Measurements from ENCODE around the gene MAP2K5.

The MAP2K5 gene

DNA sequence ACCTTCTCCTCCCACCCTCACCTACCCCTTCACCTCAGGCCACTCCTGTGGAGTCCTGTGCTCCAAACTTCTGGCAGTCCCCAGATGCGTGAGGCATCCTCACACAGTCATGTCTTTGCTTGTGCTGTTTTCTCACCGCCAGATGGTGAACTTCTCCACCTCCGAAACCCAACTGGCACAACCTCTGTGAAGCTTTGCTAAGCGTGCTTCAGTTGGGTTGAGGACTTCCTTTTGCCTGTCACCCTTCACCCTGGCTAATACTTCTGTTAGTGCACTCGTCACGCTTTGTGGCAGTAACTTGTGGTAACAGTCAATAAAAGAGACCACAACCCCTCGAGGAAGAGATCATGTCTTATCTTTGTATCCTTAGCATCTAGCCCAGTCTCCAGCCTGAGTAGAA, 240.8 kb downstream of the MAP2K5 start:
- no peak for DNase-seq (ENCODE audit: low spot score)

- no peak for DNase-seq (ENCODE audit: low spot score)
Observed at GRCh38 chr15:67784090-67784781, 241.7 kb downstream of the MAP2K5 start.

DNA sequence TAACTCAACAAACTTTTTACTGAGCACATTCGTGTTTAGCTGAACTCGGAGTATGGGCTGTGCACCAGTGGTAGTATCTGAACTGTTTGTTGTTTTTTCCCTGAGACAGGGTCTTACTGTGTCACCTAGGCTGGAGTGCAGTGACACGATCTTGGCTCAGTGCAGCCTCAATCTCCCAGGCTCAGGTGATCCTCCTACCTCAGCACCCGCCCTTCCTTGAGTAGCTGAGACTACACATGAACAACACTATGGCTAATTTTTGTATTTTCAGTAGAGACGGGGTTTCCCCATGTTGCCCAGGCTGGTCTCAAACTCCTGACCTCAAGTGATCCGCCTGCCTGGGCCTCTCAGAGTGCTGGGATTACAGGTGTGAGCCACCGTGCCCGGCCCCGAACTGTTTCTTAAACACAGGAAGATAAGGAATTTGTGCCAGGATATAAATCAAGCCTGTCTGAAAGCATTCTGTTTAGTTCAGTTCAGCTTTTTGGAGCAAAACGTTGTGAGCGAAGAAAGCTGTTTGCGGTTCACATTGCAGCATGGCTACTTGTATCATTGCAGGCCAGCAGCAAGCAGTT, 242.4 kb downstream of the MAP2K5 start:
- no peak for DNase-seq (ENCODE audit: low spot score)

GRCh38 chr15:67785431-67785830, 242.9 kb downstream of the MAP2K5 start:
- no peak for DNase-seq (ENCODE audit: low spot score)

DNA sequence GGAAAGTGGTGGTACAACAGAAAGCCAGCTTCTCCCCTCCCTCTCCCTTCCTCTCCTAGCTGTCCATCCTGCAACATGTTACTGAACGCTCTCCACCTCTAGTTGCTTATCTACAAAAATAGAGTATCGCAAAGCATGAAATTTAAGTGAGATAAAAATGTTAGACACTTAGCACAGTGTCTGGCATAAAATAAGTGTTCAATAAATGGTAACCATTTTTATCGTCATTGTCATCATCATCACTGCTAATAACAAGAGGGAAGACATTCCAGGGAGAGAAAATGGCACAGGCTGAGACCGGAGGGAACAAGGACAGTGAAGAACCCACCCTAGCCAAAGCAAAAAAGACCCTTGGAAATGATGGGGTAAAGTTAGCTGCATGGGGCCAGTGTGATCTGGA, 244.1 kb downstream of the MAP2K5 start:
- no peak for DNase-seq (ENCODE audit: low spot score)

DNA sequence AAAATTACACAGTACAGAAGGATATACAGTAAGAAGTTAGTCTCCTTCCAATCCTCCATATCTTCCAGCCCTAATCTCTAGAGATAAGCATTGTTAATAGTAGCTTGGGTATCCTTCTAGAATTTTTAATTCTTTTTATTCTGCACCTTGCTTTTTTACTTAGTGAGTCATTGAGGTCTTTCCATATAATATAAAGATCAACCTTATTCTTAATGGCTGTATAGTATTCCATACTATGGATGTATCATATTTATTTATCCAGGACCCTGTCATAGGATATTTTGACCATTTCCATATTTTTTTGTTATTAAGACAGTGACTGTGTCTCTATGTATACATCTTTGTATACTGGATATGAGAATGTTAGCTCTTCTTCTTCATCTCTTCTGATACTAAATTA, 246.5 kb downstream of the MAP2K5 start:
- DNase-seq (ENCODE audit: low spot score) = no peak

GRCh38 chr15:67790610-67791319, 248.3 kb downstream of the MAP2K5 start:
- no peak for DNase-seq (ENCODE audit: low spot score)

DNA sequence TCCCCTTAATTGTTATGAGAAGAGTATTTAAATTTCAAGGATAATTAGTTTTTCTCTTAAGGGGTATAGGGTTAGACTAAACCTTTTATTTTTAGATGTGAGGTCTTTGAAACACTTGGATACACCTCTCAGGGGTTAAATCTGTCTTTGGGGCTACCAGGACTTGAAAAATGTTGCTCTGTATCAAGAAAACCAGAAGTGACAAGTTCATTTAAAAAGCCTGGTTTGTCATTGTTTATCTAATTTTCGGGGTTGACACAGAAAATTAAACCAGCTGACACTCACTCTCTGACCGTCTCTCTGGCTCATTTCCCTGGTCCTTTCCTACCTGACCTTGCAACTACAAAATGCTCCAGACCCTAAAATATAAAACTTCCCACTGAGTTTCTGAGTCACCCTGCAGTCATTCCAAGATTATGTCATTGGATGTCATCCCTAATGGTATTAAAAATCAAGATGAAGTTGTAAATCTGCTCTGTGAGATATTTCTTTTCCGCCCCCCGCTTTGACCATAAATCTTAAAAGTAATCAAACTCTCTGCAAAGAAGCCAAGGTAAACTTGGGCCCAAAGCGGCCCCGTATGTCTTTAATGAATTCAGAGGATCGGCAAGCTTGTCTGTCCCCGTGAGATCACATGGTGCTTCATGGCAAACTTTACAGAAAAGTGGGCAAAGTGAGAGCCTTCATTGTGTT, 249.9 kb downstream of the MAP2K5 start:
- no peak for DNase-seq (ENCODE audit: low spot score)

- DNase-seq (ENCODE audit: low spot score) = no peak
Observed at GRCh38 chr15:67794832-67795574, 252.5 kb downstream of the MAP2K5 start.

DNA sequence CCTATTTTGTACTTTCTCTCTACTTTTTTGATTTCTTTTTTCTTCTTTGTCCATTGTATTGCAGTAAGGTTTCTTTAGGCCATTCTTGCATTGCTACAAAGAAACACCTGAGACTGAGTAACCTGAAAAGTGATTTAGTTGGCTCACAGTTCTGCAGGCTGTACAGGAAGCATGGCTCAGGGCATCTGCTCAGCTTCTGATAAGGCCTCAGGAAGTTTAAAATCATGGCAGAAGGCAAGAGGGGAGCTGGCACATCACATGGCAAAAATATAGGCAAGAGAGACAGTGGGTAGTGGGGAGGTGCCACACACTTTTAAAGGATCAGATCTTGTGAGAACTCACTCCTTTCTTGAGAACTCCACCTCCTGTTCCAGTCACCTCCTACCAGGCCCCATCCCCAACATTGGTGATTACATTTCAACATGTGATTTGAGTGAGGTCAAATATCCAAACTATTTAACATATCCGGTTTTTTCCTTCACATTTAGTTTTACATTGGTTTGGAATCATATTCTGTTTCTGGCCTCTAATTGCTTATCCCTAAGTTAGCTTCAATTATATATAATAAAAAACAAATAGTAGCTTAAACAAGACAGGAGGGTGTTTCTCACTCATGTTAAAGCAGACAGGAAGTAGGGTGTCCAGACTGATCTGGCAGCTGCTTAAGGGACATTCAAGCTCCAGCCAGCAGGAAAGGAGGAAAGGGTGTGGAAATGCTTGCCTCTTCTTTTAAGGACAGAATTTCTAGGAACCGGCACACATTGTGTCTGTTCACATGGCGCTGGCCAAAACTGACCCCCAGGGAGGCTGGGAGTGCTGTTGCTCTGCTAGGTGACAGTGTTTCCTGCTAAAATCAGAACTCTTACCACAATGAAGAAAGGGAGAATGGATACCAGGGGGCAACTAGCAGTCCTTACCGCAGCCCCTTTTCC, 254.0 kb downstream of the MAP2K5 start:
- no peak for DNase-seq (ENCODE audit: low spot score)

DNA sequence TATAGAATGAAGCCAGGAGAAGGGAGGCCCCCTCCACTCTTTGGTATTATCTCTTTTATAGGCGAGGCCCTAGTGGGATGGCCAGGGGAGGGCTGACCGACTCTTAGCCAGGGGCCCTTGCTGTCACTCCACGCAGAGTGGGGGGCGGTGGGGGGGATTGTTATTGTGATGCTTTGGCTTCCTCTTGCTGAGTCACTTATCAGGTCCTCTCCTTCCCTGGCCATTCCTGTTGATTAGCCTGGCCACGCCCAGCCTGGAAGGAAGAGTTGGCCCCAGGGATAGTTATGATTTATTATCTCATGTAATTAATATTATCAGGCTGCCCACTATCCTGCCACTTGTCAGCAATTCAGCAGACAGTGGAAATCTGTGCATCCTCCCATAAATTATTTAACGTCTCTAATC, 257.3 kb downstream of the MAP2K5 start:
- no peak for DNase-seq (ENCODE audit: low spot score)

- DNase-seq (ENCODE audit: low spot score) = no peak
Observed at GRCh38 chr15:67801142-67801541, 258.6 kb downstream of the MAP2K5 start.

DNA sequence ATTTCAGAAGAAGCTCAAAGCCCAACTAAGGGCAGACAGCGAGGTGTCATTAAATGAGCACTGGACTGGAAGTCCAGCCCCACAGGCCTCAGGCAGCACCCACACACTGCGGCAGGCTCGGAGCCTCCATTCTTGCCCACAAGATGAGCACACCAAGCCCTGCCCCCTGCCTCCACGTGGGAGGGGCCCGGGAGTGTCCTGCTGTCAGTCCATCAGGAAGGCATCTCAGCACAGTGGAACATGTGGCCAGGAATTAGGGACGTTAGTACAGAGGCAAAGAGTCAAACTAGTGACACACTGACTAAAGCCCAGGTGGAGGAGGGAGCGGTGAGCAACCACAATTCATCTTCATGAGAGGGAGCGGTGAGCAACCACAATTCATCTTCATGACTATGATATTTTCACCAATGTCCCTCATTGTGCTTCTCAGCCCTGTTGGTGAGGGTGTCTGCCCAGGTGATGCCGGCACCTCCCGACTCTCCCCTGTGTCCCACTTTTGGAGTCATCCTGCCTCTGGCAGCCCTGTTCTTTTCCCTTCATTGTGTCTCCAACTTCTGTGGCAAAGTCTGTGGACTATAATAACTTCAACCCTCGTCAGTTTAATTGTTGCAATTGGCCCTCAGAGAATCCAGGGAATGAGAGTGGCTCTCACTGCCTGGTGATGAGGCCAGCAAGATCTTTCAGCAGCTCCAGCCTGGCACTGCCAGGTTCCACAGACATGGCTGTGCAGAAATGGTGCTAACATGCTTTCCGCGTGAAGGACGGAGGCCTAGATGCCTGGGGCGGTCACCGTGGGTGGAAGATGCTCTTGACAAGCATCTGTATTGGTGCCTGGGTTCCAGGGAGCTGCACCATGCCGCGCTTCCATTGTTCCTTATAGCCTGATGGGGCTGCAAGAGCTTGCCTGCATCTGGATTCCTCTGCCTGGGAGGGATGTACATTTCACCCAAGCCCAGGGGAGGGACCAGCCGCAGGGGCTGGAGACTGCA, 259.7 kb downstream of the MAP2K5 start:
- no peak for DNase-seq (ENCODE audit: low spot score)

GRCh38 chr15:67803299-67803698, 260.8 kb downstream of the MAP2K5 start:
- no peak for DNase-seq (ENCODE audit: low spot score)

DNA sequence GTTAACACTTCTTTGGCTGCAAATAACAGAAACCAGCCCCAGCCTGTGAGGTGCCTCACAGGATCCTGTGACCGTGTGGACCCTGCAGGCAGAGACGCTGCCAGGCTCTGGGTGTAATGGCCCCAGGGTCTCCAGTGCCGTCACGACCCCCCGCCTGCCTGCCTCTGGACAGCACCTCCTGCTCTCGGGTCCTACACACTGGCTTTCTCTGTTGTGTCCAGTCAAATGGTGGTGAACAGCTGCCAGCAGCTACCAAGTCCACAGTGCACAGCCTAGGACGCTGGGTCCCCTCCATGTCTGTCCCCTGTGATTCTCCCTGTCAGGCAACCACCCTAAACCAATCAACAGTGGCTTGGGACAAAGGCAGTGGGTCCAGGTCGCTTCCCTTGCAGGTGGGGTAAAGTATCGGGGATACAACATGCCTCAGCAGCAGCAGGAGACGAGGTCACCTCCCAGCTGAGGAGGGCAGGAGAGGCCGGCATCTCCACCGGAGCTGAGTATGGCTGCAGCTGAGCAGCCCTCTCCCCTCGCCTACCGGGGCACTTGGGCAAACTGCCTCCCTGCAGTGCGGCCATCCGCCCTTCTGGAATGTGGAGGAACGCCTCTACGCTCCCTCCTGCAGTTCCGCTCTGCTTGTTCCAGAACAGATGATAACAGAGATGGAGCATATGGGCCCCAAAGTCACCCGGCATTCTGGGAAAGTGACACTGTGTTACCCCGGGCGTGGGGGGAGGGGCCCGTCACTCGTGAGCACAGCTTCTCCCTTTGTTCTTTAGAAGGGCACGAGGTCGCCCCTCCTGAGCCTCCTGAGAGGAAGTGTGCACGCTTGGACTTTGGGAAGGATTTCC, 261.7 kb downstream of the MAP2K5 start:
- DNase-seq (ENCODE audit: low spot score) = no peak

DNA sequence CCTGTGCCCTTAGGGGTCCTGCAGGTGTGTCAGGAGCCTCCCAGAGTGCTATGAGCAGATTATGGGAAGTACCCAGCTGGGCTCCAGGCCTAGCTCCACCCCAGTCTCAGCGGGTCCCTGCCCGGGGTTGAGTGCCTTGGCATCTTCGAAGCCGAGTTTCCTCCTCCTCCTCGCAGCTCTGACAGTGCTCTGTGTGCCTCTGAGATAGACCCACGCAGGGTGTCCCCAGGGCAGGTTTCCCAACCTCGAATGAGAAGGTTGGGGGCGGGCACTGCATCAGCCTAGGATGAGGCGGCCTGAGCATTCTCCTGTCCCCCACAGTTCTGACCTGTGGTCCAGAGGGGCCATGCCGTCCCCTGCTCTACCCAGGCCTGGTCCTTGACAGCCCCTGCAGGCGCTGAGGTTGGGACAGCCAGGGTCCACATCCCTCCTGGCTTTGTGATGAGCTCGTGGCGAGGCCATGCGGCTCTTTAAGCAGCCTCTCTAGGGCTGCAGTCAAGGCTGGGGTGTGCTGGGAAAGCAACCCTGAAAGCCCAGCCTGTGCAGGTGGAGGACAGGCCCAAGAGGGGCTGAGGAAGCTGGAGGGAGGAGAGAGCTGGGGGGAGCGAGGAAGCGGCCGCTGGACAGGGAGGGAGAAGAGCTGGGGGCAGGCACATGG, 262.6 kb downstream of the MAP2K5 start:
- DNase-seq (ENCODE audit: low spot score) = no peak

- no peak for DNase-seq (ENCODE audit: low spot score)
Observed at GRCh38 chr15:67805666-67806516, 263.4 kb downstream of the MAP2K5 start.

Data from RKO (cell line).